HepG2 (cell line): ENCODE results near the gene RARA. TPM values are rescaled to one million over a fixed set of nuclear protein-coding genes. Genes with fewer than 3 reads are reported as not detected.

ENCODE experiments used
- ATAC-seq: fragments of 200-7000 bp; cut with Tn5 transposase; 3 replicates; pipeline ENCODE4 v1.9.1; 2020; ENCODE audit warnings: mild to moderate bottlenecking, moderate library complexity
- BruUV-seq: library from RNA; stranded (reverse); fragments of 400-500 nt; replicated peaks from 2 replicates; lab custom pipeline; 2021; lab: Mats Ljungman, UMichigan
- CTCF ChIA-PET: fragments of 300-600 bp; formaldehyde crosslinking; extraction: SDS; loops from one replicate; lab custom pipeline; 2021; ENCODE audit warnings: low total read pairs, inconsistent platforms, low intra/inter-chr PET ratio; lab: Yijun Ruan, JAX
- POLR2A ChIA-PET: fragments of 350-600 bp; sonication (Branson Sonifier 250); formaldehyde crosslinking; loops from one replicate; lab custom pipeline; 2020; ENCODE audit warnings: antibody characterized with exemption, inconsistent platforms; lab: Yijun Ruan, JAX
- DNase-seq: peaks from one replicate; pipeline ENCODE4 v3.0.0-alpha.2; 2015; ENCODE audit warnings: low spot score
- FAIRE-seq: peaks from 3 replicates; lab custom pipeline; 2011; peaks lifted over from hg19 to GRCh38; lab: Jason Lieb, UNC
- H2AFZ ChIP-seq: one replicate; pipeline ENCODE4 v1.6.1; 2011; ENCODE audit warnings: low read length, inconsistent platforms
- H3K27ac ChIP-seq: fragments of 300-600 bp; 3 replicates; pipeline ENCODE4 v1.8.0; 2011; ENCODE audit warnings: mixed run types, mild to moderate bottlenecking, mixed read lengths, low read length, inconsistent platforms; ENCODE audit not compliant: insufficient read depth; ENCODE audit errors: extremely low read length
- H3K27me3 ChIP-seq, 2 experiments: fragments of 200-600 bp in 1 of 2; 2 replicates in 1 of 2; 3 replicates in 1 of 2; pipeline versions ENCODE4 v1.6.0 to v1.8.0; 2011; ENCODE audit warnings: low read length in 2 of 2, mild to moderate bottlenecking in 2 of 2, moderate library complexity in 2 of 2, inconsistent platforms in 1 of 2; ENCODE audit not compliant: insufficient read depth in 2 of 2, control insufficient read depth in 1 of 2
- H3K36me3 ChIP-seq, 2 experiments: fragments of 200-600 bp in 1 of 2; replicated peaks in 1 of 2; 2 replicates in 1 of 2; 3 replicates in 1 of 2; pipeline versions ENCODE4 v1.5.1 to v1.8.0; 2011; ENCODE audit warnings: low read length in 2 of 2, inconsistent platforms in 1 of 2; ENCODE audit not compliant: insufficient read depth in 2 of 2, control insufficient read depth in 1 of 2
- H3K4me1 ChIP-seq: 2 replicates; pipeline ENCODE4 v1.5.1; 2012; ENCODE audit warnings: low read length, inconsistent platforms; ENCODE audit not compliant: insufficient read depth
- H3K4me2 ChIP-seq: 2 replicates; pipeline ENCODE4 v1.6.0; 2011; ENCODE audit warnings: low read depth, low read length, inconsistent platforms
- H3K4me3 ChIP-seq, 3 experiments: fragments of 200-600 bp in 1 of 3; sonication (generic), shearing (Covaris generic) in 1 of 3; replicated peaks in 1 of 3; 2 replicates each; pipeline ENCODE4 v1.5.1; 2011 to 2016; ENCODE audit warnings: low read length in 3 of 3, inconsistent platforms in 2 of 3, low read depth in 2 of 3, mild to moderate bottlenecking in 2 of 3, control low read depth in 1 of 3, mixed read lengths in 1 of 3; ENCODE audit not compliant: insufficient read depth in 1 of 3
- H3K79me2 ChIP-seq: one replicate; pipeline ENCODE4 v1.6.1; 2011; ENCODE audit warnings: low read length, inconsistent platforms; ENCODE audit not compliant: insufficient read depth
- H3K9ac ChIP-seq: 2 replicates; pipeline ENCODE4 v1.6.0; 2011; ENCODE audit warnings: mild to moderate bottlenecking, low read depth, low read length, inconsistent platforms; ENCODE audit not compliant: insufficient read depth
- H3K9me3 ChIP-seq: 2 replicates; pipeline ENCODE4 v1.5.1; 2012; ENCODE audit warnings: mild to moderate bottlenecking, low read length
- H4K20me1 ChIP-seq: 2 replicates; pipeline ENCODE4 v1.6.0; 2011; ENCODE audit warnings: inconsistent platforms, mild to moderate bottlenecking, low read length, moderate library complexity; ENCODE audit not compliant: insufficient read depth
- ATF5 ChIP-seq: sonication (generic); formaldehyde crosslinking; IDR thresholded peaks from 2 replicates; pipeline ENCODE4 v1.4.0; 2020; ENCODE audit warnings: mild to moderate bottlenecking, low read depth, missing genetic modification reagents
- ATF7 ChIP-seq, 2 experiments: fragments of 450-650 bp in 1 of 2; sonication (generic) in 1 of 2; formaldehyde crosslinking in 1 of 2; IDR thresholded peaks; 2 replicates each; pipeline versions ENCODE4 v1.4.0 to v1.6.1; 2016 to 2020; ENCODE audit warnings: antibody characterized with exemption in 1 of 2, mild to moderate bottlenecking in 1 of 2, missing genetic modification reagents in 1 of 2
- CBX5 ChIP-seq: sonication (generic); formaldehyde crosslinking; IDR thresholded peaks from 2 replicates; pipeline ENCODE4 v1.4.0; 2020; ENCODE audit warnings: missing genetic modification reagents, borderline replicate concordance
- CREB1 ChIP-seq, 2 experiments: fragments of 450-650 bp in 1 of 2; IDR thresholded peaks; 2 replicates each; pipeline ENCODE4 v1.6.1; 2016 to 2017; ENCODE audit warnings: control low read depth in 1 of 2, mild to moderate bottlenecking in 1 of 2, missing compliant biosample characterization in 1 of 2, missing genetic modification characterization in 1 of 2
- ELF1 ChIP-seq: sonication (generic); formaldehyde crosslinking; IDR thresholded peaks from 2 replicates; pipeline ENCODE4 v1.4.0; 2020; ENCODE audit warnings: missing genetic modification reagents
- FUBP1 ChIP-seq: sonication (generic); formaldehyde crosslinking; IDR thresholded peaks from 2 replicates; pipeline ENCODE4 v1.5.1; 2020; ENCODE audit warnings: missing genetic modification reagents, mild to moderate bottlenecking, borderline replicate concordance
- GABPB1 ChIP-seq: IDR thresholded peaks from 2 replicates; pipeline ENCODE4 v1.6.1; 2016; ENCODE audit warnings: mild to moderate bottlenecking, missing genetic modification reagents, moderate library complexity, missing compliant biosample characterization
- GFI1 ChIP-seq: sonication (generic); formaldehyde crosslinking; IDR thresholded peaks from 2 replicates; pipeline ENCODE4 v1.5.0; 2020; ENCODE audit warnings: missing genetic modification reagents, mild to moderate bottlenecking, borderline replicate concordance
- IRX3 ChIP-seq: sonication (generic); formaldehyde crosslinking; IDR thresholded peaks from 2 replicates; pipeline ENCODE4 v1.8.1; 2023; ENCODE audit warnings: mild to moderate bottlenecking, low read depth, missing genetic modification reagents, borderline replicate concordance
- NFE2L1 ChIP-seq: sonication (generic); formaldehyde crosslinking; IDR thresholded peaks from 2 replicates; pipeline ENCODE4 v1.4.0; 2020; ENCODE audit warnings: missing genetic modification reagents, mild to moderate bottlenecking, borderline replicate concordance
- RARG ChIP-seq: sonication (generic); formaldehyde crosslinking; IDR thresholded peaks from 2 replicates; pipeline ENCODE4 v1.4.0; 2020; ENCODE audit warnings: low read depth, mild to moderate bottlenecking, missing genetic modification reagents
- RFX1 ChIP-seq: fragments of 450-650 bp; IDR thresholded peaks from 2 replicates; pipeline ENCODE4 v1.6.1; 2017
- ZFY ChIP-seq: sonication (generic); formaldehyde crosslinking; IDR thresholded peaks from 2 replicates; pipeline ENCODE4 v1.4.0; 2020; ENCODE audit warnings: missing genetic modification reagents
- ZNF768 ChIP-seq: sonication (generic); formaldehyde crosslinking; IDR thresholded peaks from 2 replicates; pipeline ENCODE4 v1.4.0; 2020; ENCODE audit warnings: missing genetic modification reagents
- WGBS: methylation state at CpG from one replicate; pipeline ENCODE4 v1.1.6; 2017; ENCODE audit warnings: low lambda C conversion rate; 5-methylcytosine and 5-hydroxymethylcytosine counted together
- in situ Hi-C: cut with HindIII; loops from 2 replicates; pipeline ENCODE4 v1.10.0; 2017; ENCODE audit warnings: low pct_unique_long_range_greater_than_20kb; ENCODE audit not compliant: extremely low pct_ligation_motif_present
- intact Hi-C: fragments of 100-400 bp; cut with micrococcal nuclease; formaldehyde crosslinking; loops from one replicate; pipeline ENCODE4 v1.10.0; 2022; ENCODE audit not compliant: unreplicated experiment
- polyA plus RNA-seq, 8 experiments: library from polyadenylated mRNA; depleted of rRNA in 3 of 8; stranded (reverse) in 7 of 8; unstranded in 1 of 8; fragments of >200 nt; fragmentation: Illumina TruSeq in 4 of 8; extraction: Trizol in 4 of 8; gene quantifications; 2 replicates each; pipeline versions ENCODE4 v1.2.1 to v1.2.3, GENCODE V29; 2011 to 2016; ENCODE audit warnings: low read depth in 4 of 8, missing spikeins in 1 of 8, mixed read lengths in 1 of 8; ENCODE audit not compliant: insufficient read depth in 1 of 8
- total RNA-seq, 5 experiments: library from RNA; depleted of rRNA; stranded (reverse); fragments of >200 nt; fragmentation: Illumina TruSeq; extraction: Trizol; gene quantifications; 2 replicates each; pipeline ENCODE4 v1.2.3, GENCODE V29; 2016; ENCODE audit warnings: low read depth in 1 of 5

The RARA gene
- total and polyA plus RNA-seq, 2 of the 13 experiments (the other 11 are each of a cell fraction or from before 2014, with no cell fraction given), result 6.4 to 8.6 TPM

- Histone ChIP-seq H3K4me2 (no peak overlapping the region), H3K27ac (no peak overlapping the region), H3K4me3 (no peak overlapping the region), H2AFZ (no peak overlapping the region), H3K9ac (no peak overlapping the region), H3K4me1 (peaks cover 72% of the 10 kb centered on the region), H4K20me1 (no peaks in the 10 kb centered on the region; the same call in 1 of the 2 replicates), H3K79me2 (peaks cover 17% of the 10 kb centered on the region), H3K9me3 (no peaks in the 10 kb centered on the region), H3K36me3 (peaks cover 26 to 38% of the 10 kb centered on the region in 2 experiments), H3K27me3 (no peaks in the 10 kb centered on the region)
- 0 out of 2 replicates have a peak, but pooled peaks have one; percentile 21 for TF ChIP-seq NFE2L1
- no peak for TF ChIP-seq CBX5
- no peak for FAIRE-seq
- ChIA-PET POLR2A (no interaction called here), CTCF (interaction anchor here (0.9 kb wide), 1 partner anchor 46 kb away, joined by 3 read pairs; no protein-coding TSS in a partner anchor)
- in situ Hi-C loops, result no loop called here
- no peak for DNase-seq
- no peak for ATAC-seq
- intact Hi-C loops, result no loop called here
- no TSS peak for BruUV-seq
- 93% methylated on average over 10 of the region's 10 CpGs for WGBS
Measured at GRCh38 chr17:40349477-40349894, 40.5 kb downstream of the RARA start.

GRCh38 chr17:40349895-40350688, 41.1 kb downstream of the RARA start:
- H3K9ac ChIP-seq, result no peak overlapping the region
- no peak overlapping the region for H2AFZ ChIP-seq
- no peak overlapping the region for H3K27ac ChIP-seq
- no TSS peak for BruUV-seq
- peaks cover 72% of the 10 kb centered on the region for H3K4me1 ChIP-seq
- FAIRE-seq (no peak), DNase-seq (no peak), ATAC-seq (no peak)
- in situ Hi-C loops (loop anchor here (5.0 to 10.0 kb wide), 2 partner anchors 33 to 145 kb away; no protein-coding TSS in a partner anchor), intact Hi-C loops (no loop called here)
- peaks cover 27 to 38% of the 10 kb centered on the region in 2 experiments for H3K36me3 ChIP-seq
- ChIA-PET POLR2A (interaction anchor here (3.2 kb wide), 1 partner anchor 8 kb away, joined by 25 read pairs; no protein-coding TSS in a partner anchor), CTCF (interaction anchor here (0.9 kb wide), 1 partner anchor 47 kb away, joined by 3 read pairs; no protein-coding TSS in a partner anchor)
- no peak overlapping the region for H3K4me2 ChIP-seq
- WGBS, result 98% methylated on average over 19 of the region's 19 CpGs
- no peak overlapping the region for H3K4me3 ChIP-seq
- H4K20me1 ChIP-seq, result no peaks in the 10 kb centered on the region
- H3K27me3 ChIP-seq, result no peaks in the 10 kb centered on the region
- H3K9me3 ChIP-seq, result no peaks in the 10 kb centered on the region
- TF ChIP-seq ATF7 (IDR thresholded peaks at IDR 0.05), result peak; percentile 26; the same call in 1 of the 2 replicates
- no peak for TF ChIP-seq ATF7 (CRISPR knock-in tag; IDR thresholded peaks at IDR 0.05)
- no peak for TF ChIP-seq GABPB1 (CRISPR knock-in tag)
- peak; percentile 62 for TF ChIP-seq CREB1 (IDR thresholded peaks at IDR 0.05)
- no peak for TF ChIP-seq CREB1 (CRISPR knock-in tag; IDR thresholded peaks at IDR 0.05)
- no peak for TF ChIP-seq FUBP1 (CRISPR knock-in tag)
- no peak for TF ChIP-seq ELF1
- TF ChIP-seq ZNF768 (CRISPR knock-in tag), result peak; percentile 47; the same call in 1 of the 2 replicates
- TF ChIP-seq ATF5, result no peak
- no peak for TF ChIP-seq RARG (CRISPR knock-in tag)
- TF ChIP-seq ZFY (CRISPR knock-in tag), result no peak
- peak; percentile 31; the same call in 1 of the 2 replicates for TF ChIP-seq RFX1
- no peak for TF ChIP-seq GFI1 (CRISPR knock-in tag)
- TF ChIP-seq IRX3 (CRISPR knock-in tag), result no peak
- H3K79me2 ChIP-seq, result peaks cover 15% of the 10 kb centered on the region
